Erythroblast (primary cell): ENCODE results near the gene STRN.

Experiments used
- GATA1 ChIP-seq: IDR thresholded peaks from 2 replicates; pipeline ENCODE4 v1.6.1; 2011; ENCODE audit warnings: low read depth, mild to moderate bottlenecking, control low read depth, low read length, moderate library complexity
- POLR2A ChIP-seq: IDR thresholded peaks from 2 replicates; pipeline ENCODE4 v1.6.1; 2011; ENCODE audit warnings: mild to moderate bottlenecking, low read length

DNA sequence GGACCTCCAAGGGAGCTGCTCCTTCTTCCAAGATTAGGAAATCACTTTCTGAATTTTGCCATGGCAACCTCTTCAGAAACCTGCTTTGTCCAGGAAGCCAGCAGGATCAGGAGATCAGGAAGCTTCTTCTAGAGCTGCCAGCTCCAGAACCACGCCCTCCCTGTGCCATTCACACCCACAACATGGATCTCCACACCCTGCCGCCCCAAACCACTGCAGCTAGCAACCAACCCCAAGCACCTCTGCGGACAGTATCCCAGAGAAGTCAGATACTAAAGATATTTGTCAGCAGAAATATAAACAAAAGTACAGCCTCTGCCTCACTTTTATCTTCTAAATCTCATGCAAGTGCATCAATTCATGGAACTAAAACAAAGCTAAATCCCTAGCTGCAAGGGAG is 163.4 kb downstream of the STRN start:
- TF ChIP-seq POLR2A (no peak), GATA1 (no peak)
